Adrenal gland (tissue), 12 donors: Measurements from ENCODE around the gene BCAS2. TPM values are rescaled to one million over a fixed set of nuclear protein-coding genes. Genes with fewer than 3 reads are reported as not detected.

Source experiments
- DNase-seq, 7 donors: peaks; one replicate each; pipeline ENCODE4 v3.0.0-alpha.2; 2019 to 2020
- H3K27ac ChIP-seq, 5 donors: fragments of 200-600 bp; sonication (generic) in 4 of 5; 1 replicate in 3 of 5; 2 replicates in 2 of 5; pipeline versions ENCODE4 v1.5.1 to v1.8.0; 2016 to 2020; ENCODE audit warnings: mild to moderate bottlenecking in 1 of 5
- H3K27me3 ChIP-seq: fragments of 200-600 bp; 2 replicates; pipeline ENCODE4 v1.8.0; 2021
- H3K36me3 ChIP-seq, 2 donors: fragments of 200-600 bp; replicated peaks in 1 of 2; 1 replicate in 1 of 2; 2 replicates in 1 of 2; pipeline versions ENCODE4 v1.5.1 to v1.8.0; 2018 to 2022
- H3K4me1 ChIP-seq, 2 donors: fragments of 200-600 bp; replicated peaks in 1 of 2; 1 replicate in 1 of 2; 2 replicates in 1 of 2; pipeline versions ENCODE4 v1.5.1 to v1.8.0; 2018 to 2021
- H3K4me3 ChIP-seq, 4 donors: fragments of 200-600 bp; sonication (generic) in 3 of 4; one replicate each; pipeline ENCODE4 v1.5.1; 2016 to 2018
- H3K9me3 ChIP-seq, 3 donors: fragments of 200-600 bp; sonication (generic) in 1 of 3; replicated peaks in 1 of 3; 1 replicate in 2 of 3; 2 replicates in 1 of 3; pipeline versions ENCODE4 v1.5.1 to v1.8.0; 2016 to 2021
- CTCF ChIP-seq, 6 experiments: fragments of 450-650 bp in 4 of 6; fragments of 200-600 bp in 2 of 6; sonication (generic) in 1 of 6; IDR thresholded peaks; 1 replicate in 5 of 6; 2 replicates in 1 of 6; pipeline versions ENCODE4 v1.5.1 to v1.8.0; 2016 to 2021; ENCODE audit warnings: antibody characterized with exemption in 6 of 6, mild to moderate bottlenecking in 2 of 6, moderate library complexity in 1 of 6
- POLR2A ChIP-seq, 2 donors: fragments of 450-650 bp; IDR thresholded peaks; one replicate each; pipeline ENCODE4 v1.6.1; 2017; ENCODE audit warnings: antibody characterized with exemption in 2 of 2, mild to moderate bottlenecking in 2 of 2, moderate library complexity in 1 of 2
- WGBS, 4 donors: extraction: QIAGEN DNeasy Blood & Tissue Kit in 2 of 4; methylation state at CpG; one replicate each; pipeline versions ENCODE4 v1.1.5 to v1.1.7; 2013 to 2017; 5-methylcytosine and 5-hydroxymethylcytosine counted together
- intact Hi-C, 2 donors: fragments of 100-400 bp; cut with DNase I; formaldehyde crosslinking; loops; one replicate each; pipeline versions ENCODE4 v1.14.1 to v1.15.0; 2022 to 2023
- polyA plus RNA-seq, 3 donors: library from polyadenylated mRNA; stranded (reverse); fragments of 200-250 nt in 2 of 3; fragments of 350-450 nt in 1 of 3; fragmentation: Illumina TruSeq in 1 of 3; extraction: RNeasy Lipid Tissue Mini Kit (QIAGEN cat#74804) in 1 of 3; gene quantifications; one replicate each; pipeline ENCODE4 v1.2.3, GENCODE V29; 2013 to 2014
- total RNA-seq, 9 donors: library from RNA; depleted of rRNA in 4 of 9; stranded (reverse); fragments of >200 nt in 4 of 9; fragments of 120-200 nt in 1 of 9; fragmentation: NEBNext Ultra II Directional in 1 of 9; extraction: Animal tissue kit (Norgen Biotek cat#: 25700) in 1 of 9; gene quantifications; one replicate each; pipeline versions ENCODE4 v1.1.0 to v1.2.4, GENCODE V29; 2013 to 2023
- donor health status: healthy with polysubstance abuse.
- donor health status: Bipolar disorder and iron deficiency.
- donor health status: DM: yes; HTN: yes; CAD: no.
- donor health status: DM: no; HTN: no; CAD: no.
- donor health status: DM: no; HTN: no; CAD: no.
- donor health status: DM: yes; HTN: yes; CAD: no.

Gene BCAS2
- total and polyA plus RNA-seq, 12 donors, result 15.5 to 83.5 (median 34.2) TPM

DNA sequence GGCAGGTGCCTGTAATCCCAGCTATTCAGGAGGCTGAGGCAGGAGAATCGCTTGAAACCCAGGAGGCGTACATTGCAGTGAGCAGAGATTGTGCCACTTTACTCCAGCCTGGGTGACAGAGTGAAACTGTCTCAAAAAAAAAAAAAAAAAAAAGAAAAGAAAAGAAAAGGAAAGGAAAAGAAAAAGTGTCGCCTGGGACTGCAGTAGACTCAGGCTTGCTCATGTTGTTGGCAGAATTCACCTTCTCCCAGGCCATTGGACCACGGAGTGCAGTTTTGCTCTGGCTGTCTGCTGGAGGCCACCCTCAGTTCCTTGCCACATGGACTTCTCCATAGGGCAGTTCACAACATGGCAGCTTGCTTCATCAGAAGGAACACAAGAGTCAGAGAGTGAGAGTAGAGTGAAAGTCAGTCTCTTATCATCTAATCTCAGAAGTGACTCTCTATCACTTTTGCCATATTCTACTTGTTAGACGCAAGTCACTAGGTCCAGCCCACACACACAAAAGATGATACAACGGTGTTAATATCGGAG, 29.2 kb downstream of the BCAS2 start:
- intact Hi-C loops, result loop anchor here in 1 of 2 donors (10.0 kb wide), 1 partner anchor 207 kb away; no protein-coding TSS in a partner anchor
- no peaks in the 10 kb centered on the region for H3K9me3 ChIP-seq
- WGBS, 4 donors, result 88 to 93% (median 92%) methylated on average over 7 of the region's 7 CpGs
- H3K4me3 ChIP-seq, result no peak overlapping the region
- no peaks in the 10 kb centered on the region for H3K27me3 ChIP-seq
- H3K4me1 ChIP-seq, result no peaks in the 10 kb centered on the region
- TF ChIP-seq CTCF (IDR thresholded peaks at IDR 0.05) (no peak), POLR2A (IDR thresholded peaks at IDR 0.05) (no peak)
- DNase-seq, result no peak
- H3K27ac ChIP-seq, result no peak overlapping the region
- no peaks in the 10 kb centered on the region for H3K36me3 ChIP-seq

GRCh38 chr1:114551400-114551799, 30.0 kb downstream of the BCAS2 start:
- WGBS, 4 donors, result 80 to 89% (median 83%) methylated on average over 4 of the region's 4 CpGs
- no peak for DNase-seq
- TF ChIP-seq POLR2A (IDR thresholded peaks at IDR 0.05) (no peak), CTCF (IDR thresholded peaks at IDR 0.05) (no peak)
- Histone ChIP-seq H3K36me3 (no peaks in the 10 kb centered on the region), H3K9me3 (no peaks in the 10 kb centered on the region), H3K4me1 (no peaks in the 10 kb centered on the region), H3K27ac (no peak overlapping the region), H3K4me3 (no peak overlapping the region), H3K27me3 (no peaks in the 10 kb centered on the region)
- intact Hi-C loops, result loop anchor here in 1 of 2 donors (10.0 kb wide), 1 partner anchor 207 kb away; no protein-coding TSS in a partner anchor

GRCh38 chr1:114550336-114550735, 31.1 kb downstream of the BCAS2 start:
- H3K4me3 ChIP-seq, result no peak overlapping the region
- TF ChIP-seq POLR2A (IDR thresholded peaks at IDR 0.05) (no peak), CTCF (IDR thresholded peaks at IDR 0.05) (no peak)
- 91 to 96% (median 92%) methylated on average over 2 of the region's 2 CpGs for WGBS, 4 donors
- no peaks in the 10 kb centered on the region for H3K4me1 ChIP-seq
- DNase-seq, result no peak
- intact Hi-C loops, result loop anchor here in 1 of 2 donors (10.0 kb wide), 1 partner anchor 206 kb away; no protein-coding TSS in a partner anchor
- H3K9me3 ChIP-seq, result no peaks in the 10 kb centered on the region
- H3K27ac ChIP-seq, result no peak overlapping the region
- H3K36me3 ChIP-seq, result no peaks in the 10 kb centered on the region
- no peaks in the 10 kb centered on the region for H3K27me3 ChIP-seq

GRCh38 chr1:114549137-114549536, 32.3 kb downstream of the BCAS2 start:
- H3K4me1 ChIP-seq, result no peaks in the 10 kb centered on the region
- no peak overlapping the region for H3K27ac ChIP-seq
- 67 to 78% (median 77%) methylated on average over 4 of the region's 4 CpGs for WGBS, 4 donors
- H3K4me3 ChIP-seq, result no peak overlapping the region
- H3K36me3 ChIP-seq, result no peaks in the 10 kb centered on the region
- no peaks in the 10 kb centered on the region for H3K9me3 ChIP-seq
- no peaks in the 10 kb centered on the region for H3K27me3 ChIP-seq
- TF ChIP-seq CTCF (IDR thresholded peaks at IDR 0.05) (no peak), POLR2A (IDR thresholded peaks at IDR 0.05) (no peak)
- no peak for DNase-seq
- intact Hi-C loops, result no loop called here
